AG10803 (cell line): ENCODE measurements around the gene RPP14.
A peak's percentile ranks its signal among the peaks of the same experiment; 100 is the strongest.
"Not testable (repeated sequence)": the region's sequence is repeated elsewhere in the genome, so short reads cannot be mapped to it uniquely, and the experiment has no call there.

Experiments used
- DNase-seq: peaks from one replicate; pipeline ENCODE4 v3.0.0; 2010; ENCODE audit warnings: low read depth
- H3K4me3 ChIP-seq: 2 replicates; pipeline ENCODE4 v1.5.1; 2011; ENCODE audit warnings: mild to moderate bottlenecking, low read length, control low read depth
- CTCF ChIP-seq: conservative IDR thresholded peaks from 2 replicates; pipeline ENCODE4 v1.5.1; 2011; ENCODE audit warnings: mild to moderate bottlenecking, low read length, control low read depth, inconsistent platforms

RPP14 gene

GRCh38 chr3:58281069-58281468 lies 25.0 kb upstream of the RPP14 start:
- no peak for TF ChIP-seq CTCF

GRCh38 chr3:58285334-58285733 lies 20.7 kb upstream of the RPP14 start:
- H3K4me3 ChIP-seq: no peak overlapping the region
- no peak for TF ChIP-seq CTCF
- DNase-seq: no peak

More at GRCh38 chr3:58281069-58281468, 25.0 kb upstream of the RPP14 start:
- no peak for DNase-seq
- no peak overlapping the region for H3K4me3 ChIP-seq

- no peak for TF ChIP-seq CTCF
- no peak overlapping the region for H3K4me3 ChIP-seq
- DNase-seq: no peak
Measured at GRCh38 chr3:58287354-58287753, 18.7 kb upstream of the RPP14 start.

- TF ChIP-seq CTCF: 0 out of 2 replicates have a peak, but pooled peaks have one; percentile 1
- H3K4me3 ChIP-seq: no peak overlapping the region
- peak; percentile 4 for DNase-seq
Measured at GRCh38 chr3:58288011-58288728, 17.9 kb upstream of the RPP14 start.

GRCh38 chr3:58288964-58289613 lies 17.0 kb upstream of the RPP14 start:
- DNase-seq, H3K4me3 ChIP-seq: not testable (repeated sequence)

- not testable (repeated sequence) for DNase-seq, H3K4me3 ChIP-seq
Measured at GRCh38 chr3:58290446-58290845, 15.6 kb upstream of the RPP14 start.

- H3K4me3 ChIP-seq: no peak overlapping the region
- DNase-seq: no peak
- no peak for TF ChIP-seq CTCF
Measured at GRCh38 chr3:58291671-58292338, 14.2 kb upstream of the RPP14 start.

- DNase-seq: no peak
- H3K4me3 ChIP-seq: no peak overlapping the region
- no peak for TF ChIP-seq CTCF
Measured at GRCh38 chr3:58292866-58293265, 13.2 kb upstream of the RPP14 start.
